HepG2 (cell line): ENCODE data around the gene ARL16. TPM values are rescaled to one million over a fixed set of nuclear protein-coding genes. Genes with fewer than 3 reads are reported as not detected.

Experiments used
- EHMT2 ChIP-seq: fragments of 200-600 bp; sonication (generic); IDR thresholded peaks from 2 replicates; pipeline ENCODE4 v1.7.0; 2017; ENCODE audit warnings: antibody characterized with exemption, low read depth, low read length, borderline replicate concordance
- HIVEP1 ChIP-seq: sonication (generic); formaldehyde crosslinking; IDR thresholded peaks from 2 replicates; pipeline ENCODE4 v1.4.0; 2020; ENCODE audit warnings: mild to moderate bottlenecking, missing genetic modification reagents
- MED1 ChIP-seq: sonication (generic); formaldehyde crosslinking; IDR thresholded peaks from 2 replicates; pipeline ENCODE4 v1.4.0; 2020; ENCODE audit warnings: missing genetic modification reagents
- POLR2AphosphoS2 ChIP-seq: IDR thresholded peaks from 2 replicates; pipeline ENCODE4 v1.6.1; 2011; ENCODE audit warnings: low read depth, low read length, improper control_type of control experiment
- RNF2 ChIP-seq: fragments of 450-650 bp; conservative IDR thresholded peaks from 2 replicates; pipeline ENCODE4 v1.6.1; 2016; ENCODE audit warnings: low read depth
- SATB2 ChIP-seq: sonication (generic); formaldehyde crosslinking; IDR thresholded peaks from 2 replicates; pipeline ENCODE4 v1.5.0; 2020; ENCODE audit warnings: missing genetic modification reagents
- SIN3A ChIP-seq: IDR thresholded peaks from 2 replicates; pipeline ENCODE4 v1.6.1; 2011; ENCODE audit warnings: low read depth, mild to moderate bottlenecking, control low read depth, low read length, borderline replicate concordance
- ZNF10 ChIP-seq: sonication (generic); formaldehyde crosslinking; IDR thresholded peaks from 2 replicates; pipeline ENCODE4 v1.4.0; 2020; ENCODE audit warnings: mild to moderate bottlenecking, low read depth, missing genetic modification reagents, borderline replicate concordance
- ZNF224 ChIP-seq: sonication (generic); formaldehyde crosslinking; IDR thresholded peaks from 2 replicates; pipeline ENCODE4 v1.5.0; 2020; ENCODE audit warnings: mild to moderate bottlenecking, missing genetic modification reagents
- ZNF24 ChIP-seq: fragments of 450-650 bp; IDR thresholded peaks from 2 replicates; pipeline ENCODE4 v1.6.1; 2017; ENCODE audit warnings: antibody characterized with exemption, mild to moderate bottlenecking
- ZNF605 ChIP-seq: sonication (generic); formaldehyde crosslinking; IDR thresholded peaks from 2 replicates; pipeline ENCODE4 v1.8.0; 2022; ENCODE audit warnings: mild to moderate bottlenecking, missing genetic modification reagents
- ZNF720 ChIP-seq: sonication (generic); formaldehyde crosslinking; IDR thresholded peaks from 2 replicates; pipeline ENCODE4 v1.4.0; 2020; ENCODE audit warnings: missing genetic modification reagents
- ZNF781 ChIP-seq: sonication (generic); formaldehyde crosslinking; IDR thresholded peaks from 2 replicates; pipeline ENCODE4 v1.5.1; 2020; ENCODE audit warnings: borderline replicate concordance, mild to moderate bottlenecking, missing genetic modification reagents; ENCODE audit errors: not compliant biosample characterization
- ZSCAN21 ChIP-seq: sonication (generic); formaldehyde crosslinking; IDR thresholded peaks from 2 replicates; pipeline ENCODE4 v1.8.0; 2022; ENCODE audit warnings: mild to moderate bottlenecking, missing genetic modification reagents, moderate library complexity, borderline replicate concordance
- polyA plus RNA-seq, 8 experiments: library from polyadenylated mRNA; depleted of rRNA in 3 of 8; stranded (reverse) in 7 of 8; unstranded in 1 of 8; fragments of >200 nt; fragmentation: Illumina TruSeq in 4 of 8; extraction: Trizol in 4 of 8; gene quantifications; 2 replicates each; pipeline versions ENCODE4 v1.2.1 to v1.2.3, GENCODE V29; 2011 to 2016; ENCODE audit warnings: low read depth in 4 of 8, missing spikeins in 1 of 8, mixed read lengths in 1 of 8; ENCODE audit not compliant: insufficient read depth in 1 of 8
- total RNA-seq, 5 experiments: library from RNA; depleted of rRNA; stranded (reverse); fragments of >200 nt; fragmentation: Illumina TruSeq; extraction: Trizol; gene quantifications; 2 replicates each; pipeline ENCODE4 v1.2.3, GENCODE V29; 2016; ENCODE audit warnings: low read depth in 1 of 5
- TF ChIP-seq, protein P1 (sequence below): sonication (generic); formaldehyde crosslinking; IDR thresholded peaks from 2 replicates; pipeline ENCODE4 v1.5.0; 2020; ENCODE audit warnings: mild to moderate bottlenecking, missing genetic modification reagents, borderline replicate concordance
- TF ChIP-seq, protein P2 (sequence below): sonication (generic); formaldehyde crosslinking; conservative IDR thresholded peaks from 2 replicates; pipeline ENCODE4 v1.8.1; 2023; ENCODE audit warnings: missing genetic modification reagents
- TF ChIP-seq, protein P3 (sequence below): sonication (generic); formaldehyde crosslinking; IDR thresholded peaks from 2 replicates; pipeline ENCODE4 v1.9.0; 2022; ENCODE audit warnings: low read depth, missing genetic modification reagents

The ARL16 gene
- total and polyA plus RNA-seq, 2 of the 13 experiments (the other 11 are each of a cell fraction or from before 2014, with no cell fraction given): 20.8 to 30.8 TPM

DNA sequence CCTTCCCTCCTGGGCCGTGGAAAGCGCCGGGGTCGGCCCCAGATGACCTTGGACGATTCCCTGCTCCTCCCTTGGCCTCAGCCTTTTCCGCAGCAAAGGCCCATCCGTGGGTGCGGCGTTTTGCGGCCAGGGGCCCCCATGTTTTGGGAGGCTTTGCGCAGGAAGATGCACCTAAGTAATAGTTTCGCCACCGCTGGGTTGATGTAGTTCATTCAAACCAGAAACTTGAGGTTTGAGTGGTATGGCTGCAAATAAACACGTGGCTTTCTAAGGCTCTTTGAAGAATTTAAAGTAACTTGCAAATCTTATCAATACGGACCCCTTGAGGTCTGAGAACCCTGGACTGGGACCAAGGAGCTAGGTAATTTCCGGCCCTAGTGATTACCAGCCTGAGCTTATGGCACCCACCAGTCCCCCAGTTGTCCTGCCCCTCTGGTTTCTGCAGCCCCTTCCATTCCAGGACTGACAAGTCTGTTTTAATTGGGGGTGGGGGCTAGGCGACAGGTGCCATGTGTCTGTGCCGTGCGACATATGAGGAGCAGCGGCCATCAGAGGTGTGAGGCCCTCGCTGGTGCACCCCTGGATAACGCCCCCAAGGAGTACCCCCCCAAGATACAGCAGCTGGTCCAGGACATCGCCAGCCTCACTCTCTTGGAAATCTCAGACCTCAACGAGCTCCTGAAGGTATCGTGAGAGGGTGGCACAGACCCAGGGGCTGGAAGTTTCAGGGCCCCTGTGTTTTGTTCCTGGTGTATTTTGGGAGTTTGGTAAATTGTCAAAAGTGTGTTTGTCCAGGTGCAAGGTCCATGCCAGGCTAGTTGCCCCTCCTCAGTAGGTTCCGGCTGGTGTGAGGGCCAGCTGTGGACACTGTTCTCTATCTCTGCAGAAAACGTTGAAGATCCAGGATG is 20.4 kb upstream of the ARL16 start (continued):
- TF ChIP-seq, protein P1, sequence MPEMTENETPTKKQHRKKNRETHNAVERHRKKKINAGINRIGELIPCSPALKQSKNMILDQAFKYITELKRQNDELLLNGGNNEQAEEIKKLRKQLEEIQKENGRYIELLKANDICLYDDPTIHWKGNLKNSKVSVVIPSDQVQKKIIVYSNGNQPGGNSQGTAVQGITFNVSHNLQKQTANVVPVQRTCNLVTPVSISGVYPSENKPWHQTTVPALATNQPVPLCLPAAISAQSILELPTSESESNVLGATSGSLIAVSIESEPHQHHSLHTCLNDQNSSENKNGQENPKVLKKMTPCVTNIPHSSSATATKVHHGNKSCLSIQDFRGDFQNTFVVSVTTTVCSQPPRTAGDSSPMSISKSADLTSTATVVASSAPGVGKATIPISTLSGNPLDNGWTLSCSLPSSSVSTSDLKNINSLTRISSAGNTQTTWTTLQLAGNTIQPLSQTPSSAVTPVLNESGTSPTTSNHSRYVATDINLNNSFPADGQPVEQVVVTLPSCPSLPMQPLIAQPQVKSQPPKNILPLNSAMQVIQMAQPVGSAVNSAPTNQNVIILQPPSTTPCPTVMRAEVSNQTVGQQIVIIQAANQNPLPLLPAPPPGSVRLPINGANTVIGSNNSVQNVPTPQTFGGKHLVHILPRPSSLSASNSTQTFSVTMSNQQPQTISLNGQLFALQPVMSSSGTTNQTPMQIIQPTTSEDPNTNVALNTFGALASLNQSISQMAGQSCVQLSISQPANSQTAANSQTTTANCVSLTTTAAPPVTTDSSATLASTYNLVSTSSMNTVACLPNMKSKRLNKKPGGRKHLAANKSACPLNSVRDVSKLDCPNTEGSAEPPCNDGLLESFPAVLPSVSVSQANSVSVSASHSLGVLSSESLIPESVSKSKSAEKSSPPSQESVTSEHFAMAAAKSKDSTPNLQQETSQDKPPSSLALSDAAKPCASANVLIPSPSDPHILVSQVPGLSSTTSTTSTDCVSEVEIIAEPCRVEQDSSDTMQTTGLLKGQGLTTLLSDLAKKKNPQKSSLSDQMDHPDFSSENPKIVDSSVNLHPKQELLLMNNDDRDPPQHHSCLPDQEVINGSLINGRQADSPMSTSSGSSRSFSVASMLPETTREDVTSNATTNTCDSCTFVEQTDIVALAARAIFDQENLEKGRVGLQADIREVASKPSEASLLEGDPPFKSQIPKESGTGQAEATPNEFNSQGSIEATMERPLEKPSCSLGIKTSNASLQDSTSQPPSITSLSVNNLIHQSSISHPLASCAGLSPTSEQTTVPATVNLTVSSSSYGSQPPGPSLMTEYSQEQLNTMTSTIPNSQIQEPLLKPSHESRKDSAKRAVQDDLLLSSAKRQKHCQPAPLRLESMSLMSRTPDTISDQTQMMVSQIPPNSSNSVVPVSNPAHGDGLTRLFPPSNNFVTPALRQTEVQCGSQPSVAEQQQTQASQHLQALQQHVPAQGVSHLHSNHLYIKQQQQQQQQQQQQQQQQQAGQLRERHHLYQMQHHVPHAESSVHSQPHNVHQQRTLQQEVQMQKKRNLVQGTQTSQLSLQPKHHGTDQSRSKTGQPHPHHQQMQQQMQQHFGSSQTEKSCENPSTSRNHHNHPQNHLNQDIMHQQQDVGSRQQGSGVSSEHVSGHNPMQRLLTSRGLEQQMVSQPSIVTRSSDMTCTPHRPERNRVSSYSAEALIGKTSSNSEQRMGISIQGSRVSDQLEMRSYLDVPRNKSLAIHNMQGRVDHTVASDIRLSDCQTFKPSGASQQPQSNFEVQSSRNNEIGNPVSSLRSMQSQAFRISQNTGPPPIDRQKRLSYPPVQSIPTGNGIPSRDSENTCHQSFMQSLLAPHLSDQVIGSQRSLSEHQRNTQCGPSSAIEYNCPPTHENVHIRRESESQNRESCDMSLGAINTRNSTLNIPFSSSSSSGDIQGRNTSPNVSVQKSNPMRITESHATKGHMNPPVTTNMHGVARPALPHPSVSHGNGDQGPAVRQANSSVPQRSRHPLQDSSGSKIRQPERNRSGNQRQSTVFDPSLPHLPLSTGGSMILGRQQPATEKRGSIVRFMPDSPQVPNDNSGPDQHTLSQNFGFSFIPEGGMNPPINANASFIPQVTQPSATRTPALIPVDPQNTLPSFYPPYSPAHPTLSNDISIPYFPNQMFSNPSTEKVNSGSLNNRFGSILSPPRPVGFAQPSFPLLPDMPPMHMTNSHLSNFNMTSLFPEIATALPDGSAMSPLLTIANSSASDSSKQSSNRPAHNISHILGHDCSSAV (CRISPR knock-in tag): no peak
- TF ChIP-seq MED1 (CRISPR knock-in tag): no peak; the same call in 1 of the 2 replicates
- TF ChIP-seq ZNF605 (CRISPR knock-in tag): peak; percentile 82; the same call in 1 of the 2 replicates
- no peak for TF ChIP-seq EHMT2
- TF ChIP-seq ZSCAN21 (CRISPR knock-in tag): no peak
- TF ChIP-seq ZNF224 (CRISPR knock-in tag): no peak
- no peak for TF ChIP-seq ZNF24
- TF ChIP-seq, protein P2, sequence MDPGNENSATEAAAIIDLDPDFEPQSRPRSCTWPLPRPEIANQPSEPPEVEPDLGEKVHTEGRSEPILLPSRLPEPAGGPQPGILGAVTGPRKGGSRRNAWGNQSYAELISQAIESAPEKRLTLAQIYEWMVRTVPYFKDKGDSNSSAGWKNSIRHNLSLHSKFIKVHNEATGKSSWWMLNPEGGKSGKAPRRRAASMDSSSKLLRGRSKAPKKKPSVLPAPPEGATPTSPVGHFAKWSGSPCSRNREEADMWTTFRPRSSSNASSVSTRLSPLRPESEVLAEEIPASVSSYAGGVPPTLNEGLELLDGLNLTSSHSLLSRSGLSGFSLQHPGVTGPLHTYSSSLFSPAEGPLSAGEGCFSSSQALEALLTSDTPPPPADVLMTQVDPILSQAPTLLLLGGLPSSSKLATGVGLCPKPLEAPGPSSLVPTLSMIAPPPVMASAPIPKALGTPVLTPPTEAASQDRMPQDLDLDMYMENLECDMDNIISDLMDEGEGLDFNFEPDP (CRISPR knock-in tag): 0 out of 2 replicates have a peak, but pooled peaks have one; percentile 85
- no peak for TF ChIP-seq RNF2
- TF ChIP-seq SATB2: no peak
- no peak for TF ChIP-seq ZNF781 (CRISPR knock-in tag)
- TF ChIP-seq ZNF10 (CRISPR knock-in tag): no peak
- 0 out of 2 replicates have a peak, but pooled peaks have one; percentile 44 for TF ChIP-seq POLR2AphosphoS2
- TF ChIP-seq, protein P3, sequence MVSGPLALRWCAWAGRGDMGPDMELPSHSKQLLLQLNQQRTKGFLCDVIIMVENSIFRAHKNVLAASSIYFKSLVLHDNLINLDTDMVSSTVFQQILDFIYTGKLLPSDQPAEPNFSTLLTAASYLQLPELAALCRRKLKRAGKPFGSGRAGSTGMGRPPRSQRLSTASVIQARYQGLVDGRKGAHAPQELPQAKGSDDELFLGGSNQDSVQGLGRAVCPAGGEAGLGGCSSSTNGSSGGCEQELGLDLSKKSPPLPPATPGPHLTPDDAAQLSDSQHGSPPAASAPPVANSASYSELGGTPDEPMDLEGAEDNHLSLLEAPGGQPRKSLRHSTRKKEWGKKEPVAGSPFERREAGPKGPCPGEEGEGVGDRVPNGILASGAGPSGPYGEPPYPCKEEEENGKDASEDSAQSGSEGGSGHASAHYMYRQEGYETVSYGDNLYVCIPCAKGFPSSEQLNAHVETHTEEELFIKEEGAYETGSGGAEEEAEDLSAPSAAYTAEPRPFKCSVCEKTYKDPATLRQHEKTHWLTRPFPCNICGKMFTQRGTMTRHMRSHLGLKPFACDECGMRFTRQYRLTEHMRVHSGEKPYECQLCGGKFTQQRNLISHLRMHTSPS (CRISPR knock-in tag): peak; percentile 63; the same call in 1 of the 2 replicates
- 0 out of 2 replicates have a peak, but pooled peaks have one; percentile 10 for TF ChIP-seq HIVEP1 (CRISPR knock-in tag)
- no peak for TF ChIP-seq ZNF720 (CRISPR knock-in tag)
- TF ChIP-seq SIN3A: peak; percentile 23; the same call in 1 of the 2 replicates
